AG09319 (cell line): ENCODE results near the gene MKNK1.

Experiments used
- DNase-seq: peaks from one replicate; pipeline ENCODE4 v3.0.0-alpha.2; 2010; ENCODE audit warnings: low read depth; ENCODE audit errors: extremely low read depth
- TF ChIP-seq, protein P1 (sequence below): IDR thresholded peaks from 2 replicates; pipeline ENCODE4 v1.5.1; 2011; ENCODE audit warnings: low read depth, mild to moderate bottlenecking, inconsistent platforms, low read length, moderate library complexity

Gene MKNK1

GRCh38 chr1:46603481-46603857, 599 bp downstream of the MKNK1 start:
- TF ChIP-seq, protein P1, sequence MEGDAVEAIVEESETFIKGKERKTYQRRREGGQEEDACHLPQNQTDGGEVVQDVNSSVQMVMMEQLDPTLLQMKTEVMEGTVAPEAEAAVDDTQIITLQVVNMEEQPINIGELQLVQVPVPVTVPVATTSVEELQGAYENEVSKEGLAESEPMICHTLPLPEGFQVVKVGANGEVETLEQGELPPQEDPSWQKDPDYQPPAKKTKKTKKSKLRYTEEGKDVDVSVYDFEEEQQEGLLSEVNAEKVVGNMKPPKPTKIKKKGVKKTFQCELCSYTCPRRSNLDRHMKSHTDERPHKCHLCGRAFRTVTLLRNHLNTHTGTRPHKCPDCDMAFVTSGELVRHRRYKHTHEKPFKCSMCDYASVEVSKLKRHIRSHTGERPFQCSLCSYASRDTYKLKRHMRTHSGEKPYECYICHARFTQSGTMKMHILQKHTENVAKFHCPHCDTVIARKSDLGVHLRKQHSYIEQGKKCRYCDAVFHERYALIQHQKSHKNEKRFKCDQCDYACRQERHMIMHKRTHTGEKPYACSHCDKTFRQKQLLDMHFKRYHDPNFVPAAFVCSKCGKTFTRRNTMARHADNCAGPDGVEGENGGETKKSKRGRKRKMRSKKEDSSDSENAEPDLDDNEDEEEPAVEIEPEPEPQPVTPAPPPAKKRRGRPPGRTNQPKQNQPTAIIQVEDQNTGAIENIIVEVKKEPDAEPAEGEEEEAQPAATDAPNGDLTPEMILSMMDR, result no peak
- DNase-seq, result no peak

- DNase-seq, result no peak
- TF ChIP-seq, protein P1, result no peak
Measured at GRCh38 chr1:46601257-46602007, 2.6 kb downstream of the MKNK1 start.

DNA sequence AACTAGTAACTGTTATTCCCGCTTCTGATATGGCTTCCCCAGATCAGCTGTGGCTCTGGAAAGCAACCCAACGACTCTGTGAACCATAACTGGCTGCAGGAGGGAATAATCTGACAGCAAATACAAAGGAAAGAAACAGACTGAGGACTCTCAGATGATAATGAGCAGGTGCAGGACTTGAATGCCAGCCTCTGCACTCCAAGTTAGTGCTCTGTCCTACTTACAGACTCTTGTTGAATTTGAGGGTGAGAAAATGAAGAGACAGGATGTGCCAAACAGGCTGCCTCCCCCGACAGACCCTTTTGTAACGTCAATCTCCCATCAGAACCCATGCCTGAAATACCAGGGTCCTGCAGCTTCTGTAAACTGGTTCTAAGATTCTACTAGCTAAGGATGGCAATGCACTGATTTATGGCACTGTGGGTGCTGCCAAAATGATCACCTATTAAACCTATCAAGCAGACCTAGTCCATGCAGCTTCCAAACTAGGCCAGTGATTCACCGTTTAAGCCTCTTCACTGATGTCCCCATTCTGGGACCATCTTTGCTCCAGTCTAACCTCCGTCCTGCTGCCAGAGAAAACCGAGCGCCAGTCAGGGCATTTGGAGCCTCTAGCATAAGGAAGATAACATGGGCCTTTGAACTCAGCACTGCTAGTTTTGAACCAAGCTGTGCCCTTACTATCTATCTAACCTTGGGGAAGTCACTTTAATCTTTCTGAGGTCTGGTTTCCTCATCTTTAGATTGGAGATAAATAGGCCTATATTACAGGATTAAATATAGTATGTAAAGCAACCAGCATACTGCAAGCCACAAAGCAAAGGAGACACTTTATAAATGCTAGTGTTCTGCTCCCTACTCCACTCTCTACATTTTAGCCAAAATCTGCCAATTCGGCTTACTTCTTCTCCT, 4.8 kb downstream of the MKNK1 start:
- no peak for DNase-seq
- TF ChIP-seq, protein P1, result no peak

- DNase-seq, result no peak
- TF ChIP-seq, protein P1, result no peak
Measured at GRCh38 chr1:46596846-46597245, 7.2 kb downstream of the MKNK1 start.

GRCh38 chr1:46596036-46596435, 8.0 kb downstream of the MKNK1 start:
- no peak for DNase-seq
- TF ChIP-seq, protein P1, result no peak

- TF ChIP-seq, protein P1, result no peak
- no peak for DNase-seq
Measured at GRCh38 chr1:46595127-46595526, 8.9 kb downstream of the MKNK1 start.

DNA sequence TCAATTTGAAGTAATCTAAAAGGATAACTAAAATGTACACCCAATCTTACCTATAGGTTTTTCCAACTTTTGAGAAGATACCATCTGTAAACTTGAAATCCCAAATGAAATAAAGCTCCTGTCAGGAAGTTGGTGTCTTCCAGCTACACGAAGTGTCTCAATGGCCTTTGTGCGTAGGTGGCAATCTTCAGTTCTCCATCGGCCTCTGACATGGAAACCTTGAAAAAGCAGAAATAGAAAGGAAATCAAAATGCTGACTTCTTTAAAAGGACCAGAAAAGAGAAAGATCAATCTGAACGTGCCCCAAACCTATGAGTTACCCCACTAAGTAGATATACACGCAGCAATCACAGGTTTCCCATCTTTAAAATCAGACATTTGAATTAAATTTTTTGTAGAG, 10.0 kb downstream of the MKNK1 start:
- DNase-seq, result no peak
- TF ChIP-seq, protein P1, result no peak
